Activated CD8-positive, alpha-beta T cell treated with anti-CD3 and anti-CD28 coated beads, Interleukin-2, amount 10 ng/mL, durations not matched to agents 7 days and 5 days (primary cell): ENCODE measurements around the gene TSPAN9. TPM values are rescaled to one million over a fixed set of nuclear protein-coding genes. Genes with fewer than 3 reads are reported as not detected.

ENCODE experiments used
- ATAC-seq: fragments of 150-1000 bp; cut with Tn5 transposase; one replicate; pipeline ENCODE4 v1.10.0; 2021; ENCODE audit warnings: moderate library complexity
- CTCF ChIA-PET: fragments of 350-600 bp; sonication (Branson Sonifier 250); formaldehyde crosslinking; loops from one replicate; lab custom pipeline; 2021; ENCODE audit warnings: antibody characterized with exemption; lab: Charles Lee
- POLR2A ChIA-PET: fragments of 350-600 bp; sonication (Branson Sonifier 250); formaldehyde crosslinking; loops from one replicate; lab custom pipeline; 2021; ENCODE audit warnings: antibody characterized with exemption; lab: Charles Lee
- DNase-seq: peaks from one replicate; pipeline ENCODE4 v3.0.0-alpha.2; 2020
- H3K27ac Mint-ChIP-seq: one replicate; pipeline ENCODE4 v1.8.0; 2021; ENCODE audit warnings: mild to moderate bottlenecking, mixed read lengths
- H3K27me3 Mint-ChIP-seq: one replicate; pipeline ENCODE4 v1.8.0; 2021; ENCODE audit warnings: low read depth, mixed read lengths
- H3K36me3 Mint-ChIP-seq: one replicate; pipeline ENCODE4 v1.8.0; 2021; ENCODE audit warnings: low read depth, mixed read lengths
- H3K4me1 Mint-ChIP-seq: one replicate; pipeline ENCODE4 v1.8.0; 2021; ENCODE audit warnings: low read depth, mixed read lengths
- H3K4me3 Mint-ChIP-seq: one replicate; pipeline ENCODE4 v1.8.0; 2021; ENCODE audit warnings: mild to moderate bottlenecking, mixed read lengths
- H3K9me3 Mint-ChIP-seq: one replicate; pipeline ENCODE4 v1.8.0; 2022; ENCODE audit warnings: mixed read lengths; ENCODE audit not compliant: insufficient read depth
- total RNA-seq, 2 experiments: library from RNA; stranded (reverse); gene quantifications; one replicate each; pipeline ENCODE4 v1.2.3, GENCODE V29; 2021

TSPAN9 gene
- total RNA-seq, 2 experiments from 2014 or later: not detected

DNA sequence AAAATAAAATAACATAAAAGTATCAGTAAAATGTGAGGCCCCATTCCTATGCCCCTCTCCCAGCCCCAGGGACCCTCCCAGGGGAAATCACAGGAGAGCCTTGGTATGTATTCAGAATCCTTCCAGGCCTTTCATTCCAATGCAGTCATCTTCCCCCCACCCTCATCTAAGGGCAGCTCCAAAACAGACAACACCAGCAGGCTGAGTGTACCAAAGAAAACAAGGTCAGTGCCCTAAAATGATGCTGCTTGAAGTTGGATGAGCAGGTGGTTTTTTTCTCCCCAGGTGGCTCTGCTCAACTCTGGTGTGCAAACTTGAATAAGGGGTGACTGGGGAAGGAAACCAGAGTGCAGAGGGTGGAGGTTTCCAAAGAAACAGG lies 56.2 kb downstream of the TSPAN9 start:
- POLR2A ChIA-PET: no interaction called here
- Mint-ChIP-seq H3K27me3 (peaks cover 39% of the 10 kb centered on the region), H3K27ac (no peak overlapping the region), H3K36me3 (no peaks in the 10 kb centered on the region), H3K9me3 (no peaks in the 10 kb centered on the region), H3K4me3 (no peak overlapping the region), H3K4me1 (peaks cover 21% of the 10 kb centered on the region)
- ATAC-seq (no peak), DNase-seq (no peak)
- CTCF ChIA-PET: interaction anchor here (5.1 kb wide), 1 partner anchor 142 kb away, joined by 36 read pairs; no protein-coding TSS in a partner anchor

- ChIA-PET CTCF (interaction anchor here (1.5 to 5.1 kb wide), 2 partner anchors 18 to 141 kb away, joined by 4 to 36 read pairs; no protein-coding TSS in a partner anchor), POLR2A (no interaction called here)
- H3K4me1 Mint-ChIP-seq: peaks cover 19% of the 10 kb centered on the region
- DNase-seq: no peak
- peaks cover 32% of the 10 kb centered on the region for H3K27me3 Mint-ChIP-seq
- H3K36me3 Mint-ChIP-seq: no peaks in the 10 kb centered on the region
- no peak overlapping the region for H3K4me3 Mint-ChIP-seq
- H3K27ac Mint-ChIP-seq: no peak overlapping the region
- H3K9me3 Mint-ChIP-seq: no peaks in the 10 kb centered on the region
- ATAC-seq: no peak
These were observed 56.9 kb downstream of the TSPAN9 start for GRCh38 chr12:3134126-3134525.

GRCh38 chr12:3134526-3135135 lies 57.5 kb downstream of the TSPAN9 start:
- no peak overlapping the region for H3K4me3 Mint-ChIP-seq
- H3K9me3 Mint-ChIP-seq: no peaks in the 10 kb centered on the region
- H3K4me1 Mint-ChIP-seq: peaks cover 14% of the 10 kb centered on the region
- ATAC-seq (no peak), DNase-seq (no peak)
- H3K27ac Mint-ChIP-seq: no peak overlapping the region
- POLR2A ChIA-PET: no interaction called here
- peaks cover 29% of the 10 kb centered on the region for H3K27me3 Mint-ChIP-seq
- no peaks in the 10 kb centered on the region for H3K36me3 Mint-ChIP-seq
- CTCF ChIA-PET: interaction anchor here (0.6 to 5.1 kb wide), 6 partner anchors 15 to 165 kb away, joined by 3 to 36 read pairs (median 3); no protein-coding TSS in a partner anchor

DNA sequence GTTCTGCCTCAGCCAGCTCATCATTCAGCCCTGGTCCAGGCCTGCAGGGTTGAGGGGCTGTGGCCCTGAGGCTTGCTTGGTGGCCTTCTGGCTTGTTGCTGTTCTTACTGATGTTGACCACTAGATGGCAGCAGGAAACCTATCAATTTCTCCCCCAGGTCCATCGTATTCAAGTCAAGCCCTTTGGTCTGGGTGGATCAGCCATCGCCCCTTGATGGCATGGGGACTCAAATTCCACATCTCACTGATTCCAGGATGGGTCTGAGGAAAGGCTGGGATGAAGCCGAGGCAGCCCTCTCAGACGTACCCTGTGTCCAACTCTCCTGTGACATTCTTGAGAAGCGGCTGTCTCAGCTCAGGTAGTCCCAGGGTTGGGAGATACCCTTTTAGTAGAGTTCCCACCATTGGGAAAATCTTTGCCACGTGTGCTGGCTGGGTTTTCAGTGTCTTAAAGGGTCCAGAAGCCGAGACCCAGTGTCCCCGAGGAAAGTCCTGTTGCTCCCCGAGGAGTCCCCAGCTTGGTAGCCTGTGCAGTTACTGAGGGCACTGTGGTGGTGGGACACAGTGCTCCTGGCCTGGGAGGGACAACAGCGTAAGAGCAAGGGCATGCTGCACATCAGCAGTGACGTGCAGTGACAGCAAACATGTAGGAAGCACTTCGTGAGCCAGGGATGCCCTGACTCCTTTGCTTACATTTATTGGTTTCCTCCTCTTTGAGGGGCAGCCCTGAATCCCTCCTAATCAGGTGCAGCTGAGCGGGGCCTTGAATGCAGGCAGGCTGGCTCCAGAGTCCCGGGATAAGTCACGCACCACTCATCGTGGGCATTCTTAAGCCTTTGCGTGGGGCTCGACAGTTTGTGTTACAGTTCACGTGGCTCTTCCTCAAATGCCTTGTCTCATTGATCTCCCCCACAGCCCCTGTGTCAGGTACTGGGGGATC lies 58.6 kb downstream of the TSPAN9 start:
- H3K27me3 Mint-ChIP-seq: peaks cover 22% of the 10 kb centered on the region
- no peak overlapping the region for H3K27ac Mint-ChIP-seq
- H3K4me3 Mint-ChIP-seq: no peak overlapping the region
- ATAC-seq (peak; percentile 69), DNase-seq (peak; percentile 56)
- ChIA-PET CTCF (interaction anchor here (0.6 to 5.1 kb wide), 7 partner anchors 14 to 164 kb away, joined by 3 to 36 read pairs (median 3); no protein-coding TSS in a partner anchor), POLR2A (no interaction called here)
- no peaks in the 10 kb centered on the region for H3K9me3 Mint-ChIP-seq
- H3K4me1 Mint-ChIP-seq: peaks cover 2% of the 10 kb centered on the region
- H3K36me3 Mint-ChIP-seq: no peaks in the 10 kb centered on the region

GRCh38 chr12:3136641-3137267 lies 59.6 kb downstream of the TSPAN9 start:
- no peak for ATAC-seq
- Mint-ChIP-seq H3K4me1 (no peaks in the 10 kb centered on the region), H3K4me3 (no peak overlapping the region), H3K27ac (no peak overlapping the region), H3K9me3 (no peaks in the 10 kb centered on the region), H3K36me3 (no peaks in the 10 kb centered on the region), H3K27me3 (peaks cover 14% of the 10 kb centered on the region)
- POLR2A ChIA-PET: no interaction called here
- CTCF ChIA-PET: interaction anchor here (5.1 kb wide), 1 partner anchor 139 kb away, joined by 36 read pairs; no protein-coding TSS in a partner anchor
- no peak for DNase-seq

GRCh38 chr12:3137268-3137781 lies 60.1 kb downstream of the TSPAN9 start:
- DNase-seq: no peak
- Mint-ChIP-seq H3K4me1 (no peaks in the 10 kb centered on the region), H3K27ac (no peak overlapping the region), H3K4me3 (no peak overlapping the region), H3K9me3 (no peaks in the 10 kb centered on the region), H3K36me3 (no peaks in the 10 kb centered on the region), H3K27me3 (peaks cover 11% of the 10 kb centered on the region)
- ATAC-seq: no peak
- ChIA-PET POLR2A (no interaction called here), CTCF (interaction anchor here (1.0 kb wide), 1 partner anchor 138 kb away, joined by 4 read pairs; no protein-coding TSS in a partner anchor)

GRCh38 chr12:3137814-3138445 lies 60.8 kb downstream of the TSPAN9 start:
- ChIA-PET CTCF (interaction anchor here (1.0 kb wide), 1 partner anchor 137 kb away, joined by 4 read pairs; no protein-coding TSS in a partner anchor), POLR2A (no interaction called here)
- Mint-ChIP-seq H3K27ac (no peak overlapping the region), H3K27me3 (peaks cover 6% of the 10 kb centered on the region), H3K9me3 (no peaks in the 10 kb centered on the region), H3K4me1 (no peaks in the 10 kb centered on the region), H3K36me3 (no peaks in the 10 kb centered on the region), H3K4me3 (no peak overlapping the region)
- DNase-seq: no peak
- ATAC-seq: no peak

DNA sequence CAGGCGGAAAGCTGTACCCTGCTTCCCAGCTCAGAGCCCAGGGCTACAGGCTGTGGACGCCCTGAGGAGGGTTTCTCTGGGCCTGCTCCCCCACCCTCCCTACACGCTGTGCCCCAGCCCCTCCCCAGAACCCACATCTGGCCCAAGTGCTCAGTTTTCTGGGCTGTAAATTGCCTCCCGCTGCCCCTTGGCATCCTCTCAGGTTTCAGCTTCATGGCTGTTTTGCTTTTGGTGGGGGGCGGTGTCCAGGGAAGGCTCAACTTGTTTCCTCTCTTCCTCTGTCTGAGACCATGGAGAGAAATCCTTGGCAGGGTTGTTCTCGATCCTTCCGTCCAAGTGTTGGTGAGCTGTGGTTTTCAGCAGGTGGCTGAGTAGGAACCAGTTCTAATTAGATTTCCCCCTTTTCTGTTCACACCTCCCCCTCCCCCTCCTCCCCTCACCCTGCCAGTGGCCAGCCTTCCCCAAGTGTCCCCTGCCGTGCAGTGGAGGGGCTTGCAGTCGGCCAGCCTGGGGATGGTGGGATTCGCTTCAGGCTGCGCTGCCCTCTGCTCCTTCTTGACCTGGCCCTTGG lies 61.8 kb downstream of the TSPAN9 start:
- DNase-seq (no peak), ATAC-seq (no peak)
- POLR2A ChIA-PET: no interaction called here
- H3K36me3 Mint-ChIP-seq: no peaks in the 10 kb centered on the region
- no peak overlapping the region for H3K27ac Mint-ChIP-seq
- CTCF ChIA-PET: interaction anchor here (1.4 to 1.9 kb wide), 2 partner anchors 136 to 161 kb away, joined by 5 to 7 read pairs; no protein-coding TSS in a partner anchor
- H3K27me3 Mint-ChIP-seq: peaks cover 2% of the 10 kb centered on the region
- H3K4me3 Mint-ChIP-seq: no peak overlapping the region
- no peaks in the 10 kb centered on the region for H3K4me1 Mint-ChIP-seq
- H3K9me3 Mint-ChIP-seq: no peaks in the 10 kb centered on the region

- ChIA-PET POLR2A (no interaction called here), CTCF (interaction anchor here (1.4 to 1.9 kb wide), 2 partner anchors 135 to 160 kb away, joined by 5 to 7 read pairs; no protein-coding TSS in a partner anchor)
- Mint-ChIP-seq H3K9me3 (no peaks in the 10 kb centered on the region), H3K27ac (no peak overlapping the region), H3K4me3 (no peak overlapping the region), H3K27me3 (peaks cover 2% of the 10 kb centered on the region), H3K36me3 (no peaks in the 10 kb centered on the region), H3K4me1 (no peaks in the 10 kb centered on the region)
- ATAC-seq (no peak), DNase-seq (no peak)
These were observed 62.6 kb downstream of the TSPAN9 start for GRCh38 chr12:3139760-3140159.

DNA sequence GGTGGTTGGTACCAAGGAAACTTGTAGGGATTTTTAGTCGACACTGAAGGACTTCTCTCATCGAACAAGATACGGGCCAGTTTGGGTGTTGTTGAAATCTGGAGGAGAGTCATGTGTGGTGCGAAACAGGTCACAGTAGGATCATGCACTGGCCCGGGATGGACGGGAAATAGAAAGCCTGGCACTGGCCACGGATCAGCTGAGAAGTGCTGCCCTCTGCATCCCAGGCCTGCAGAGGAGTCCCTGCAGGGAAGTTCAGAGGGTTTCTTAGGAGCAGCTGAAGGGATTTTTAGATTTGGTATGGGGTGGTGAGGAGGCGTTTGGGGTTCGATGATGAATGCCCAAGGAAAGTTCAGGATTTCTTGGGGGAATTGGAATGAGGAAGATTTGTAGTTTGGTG lies 63.1 kb downstream of the TSPAN9 start:
- no peaks in the 10 kb centered on the region for H3K4me1 Mint-ChIP-seq
- H3K27ac Mint-ChIP-seq: no peak overlapping the region
- H3K27me3 Mint-ChIP-seq: peaks cover 2% of the 10 kb centered on the region
- DNase-seq (no peak), ATAC-seq (no peak)
- POLR2A ChIA-PET: no interaction called here
- no peak overlapping the region for H3K4me3 Mint-ChIP-seq
- CTCF ChIA-PET: interaction anchor here (1.9 kb wide), 1 partner anchor 159 kb away, joined by 5 read pairs; no protein-coding TSS in a partner anchor
- no peaks in the 10 kb centered on the region for H3K9me3 Mint-ChIP-seq
- H3K36me3 Mint-ChIP-seq: no peaks in the 10 kb centered on the region
